Body of pancreas (tissue), 4 donors: ENCODE data around the gene MYRFL.

Experiments used
- POLR2A ChIP-seq, 3 donors: fragments of 450-650 bp; IDR thresholded peaks; one replicate each; pipeline ENCODE4 v1.6.1; 2016; ENCODE audit warnings: antibody characterized with exemption in 3 of 3, mild to moderate bottlenecking in 2 of 3
- TF ChIP-seq, protein P1 (sequence below), 7 experiments: fragments of 450-650 bp in 4 of 7; fragments of 200-600 bp in 3 of 7; sonication (generic) in 3 of 7; IDR thresholded peaks; one replicate each; pipeline ENCODE4 v1.5.1; 2016 to 2019; ENCODE audit warnings: antibody characterized with exemption in 7 of 7

DNA sequence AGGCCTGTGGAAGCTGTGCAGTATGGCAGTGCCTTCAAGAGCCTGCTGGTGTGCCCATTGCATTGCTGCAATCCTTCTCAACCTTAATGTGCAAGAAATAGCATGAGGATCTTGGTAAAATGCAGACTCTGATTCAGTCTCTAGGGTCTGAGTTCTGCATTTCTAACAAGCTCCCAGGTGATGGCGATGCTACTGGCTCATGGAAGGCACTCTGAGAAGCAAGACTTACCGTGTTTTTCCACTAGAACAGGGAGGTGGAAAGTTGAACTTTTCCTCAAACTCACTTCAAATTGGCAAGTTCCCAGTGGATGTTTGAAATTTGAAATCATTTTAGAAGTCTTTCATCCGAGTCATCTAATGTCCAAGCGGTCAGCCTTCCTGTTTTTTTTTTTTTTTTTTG is 55.5 kb downstream of the MYRFL start:
- TF ChIP-seq POLR2A (IDR thresholded peaks at IDR 0.05) = no peak
- TF ChIP-seq, protein P1, sequence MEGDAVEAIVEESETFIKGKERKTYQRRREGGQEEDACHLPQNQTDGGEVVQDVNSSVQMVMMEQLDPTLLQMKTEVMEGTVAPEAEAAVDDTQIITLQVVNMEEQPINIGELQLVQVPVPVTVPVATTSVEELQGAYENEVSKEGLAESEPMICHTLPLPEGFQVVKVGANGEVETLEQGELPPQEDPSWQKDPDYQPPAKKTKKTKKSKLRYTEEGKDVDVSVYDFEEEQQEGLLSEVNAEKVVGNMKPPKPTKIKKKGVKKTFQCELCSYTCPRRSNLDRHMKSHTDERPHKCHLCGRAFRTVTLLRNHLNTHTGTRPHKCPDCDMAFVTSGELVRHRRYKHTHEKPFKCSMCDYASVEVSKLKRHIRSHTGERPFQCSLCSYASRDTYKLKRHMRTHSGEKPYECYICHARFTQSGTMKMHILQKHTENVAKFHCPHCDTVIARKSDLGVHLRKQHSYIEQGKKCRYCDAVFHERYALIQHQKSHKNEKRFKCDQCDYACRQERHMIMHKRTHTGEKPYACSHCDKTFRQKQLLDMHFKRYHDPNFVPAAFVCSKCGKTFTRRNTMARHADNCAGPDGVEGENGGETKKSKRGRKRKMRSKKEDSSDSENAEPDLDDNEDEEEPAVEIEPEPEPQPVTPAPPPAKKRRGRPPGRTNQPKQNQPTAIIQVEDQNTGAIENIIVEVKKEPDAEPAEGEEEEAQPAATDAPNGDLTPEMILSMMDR (IDR thresholded peaks at IDR 0.05) = no peak
